K562 (cell line): ENCODE measurements around the gene TNFAIP3. TPM values are rescaled to one million over a fixed set of nuclear protein-coding genes. Genes with fewer than 3 reads are reported as not detected.

Source experiments
- ARID1B ChIP-seq: fragments of 450-650 bp; IDR thresholded peaks from 2 replicates; pipeline ENCODE4 v1.6.1; 2016; ENCODE audit warnings: antibody characterized with exemption, mild to moderate bottlenecking, inconsistent platforms
- CTCF ChIP-seq, 3 experiments: IDR thresholded peaks in 2 of 3; conservative IDR thresholded peaks in 1 of 3; 2 replicates each; pipeline ENCODE4 v1.5.1; 2011 to 2012; ENCODE audit warnings: low read length in 3 of 3, mild to moderate bottlenecking in 3 of 3, control low read depth in 2 of 3, improper control_type of control experiment in 1 of 3, inconsistent platforms in 1 of 3, low read depth in 1 of 3, mixed read lengths in 1 of 3, moderate library complexity in 1 of 3; ENCODE audit not compliant: insufficient read depth in 2 of 3
- DEAF1 ChIP-seq: fragments of 450-650 bp; formaldehyde crosslinking; IDR thresholded peaks from 2 replicates; pipeline ENCODE4 v1.4.0; 2020; ENCODE audit warnings: mild to moderate bottlenecking, moderate library complexity
- DMBX1 ChIP-seq: fragments of 250-450 bp; sonication (Bioruptor Pico); IDR thresholded peaks from 2 replicates; pipeline ENCODE4 v1.8.0; 2022; ENCODE audit warnings: inconsistent platforms, mild to moderate bottlenecking, moderate library complexity, borderline replicate concordance
- ELF4 ChIP-seq: fragments of 450-650 bp; formaldehyde crosslinking; IDR thresholded peaks from 2 replicates; pipeline ENCODE4 v1.4.0; 2022; ENCODE audit warnings: missing genetic modification characterization
- EP300 ChIP-seq: IDR thresholded peaks from 2 replicates; pipeline ENCODE4 v1.6.1; 2012; ENCODE audit warnings: low read length, improper control_type of control experiment
- FOXP4 ChIP-seq: sonication (generic); formaldehyde crosslinking; IDR thresholded peaks from 2 replicates; pipeline ENCODE4 v1.8.0; 2022; ENCODE audit warnings: mild to moderate bottlenecking, missing genetic modification reagents, borderline replicate concordance
- HMBOX1 ChIP-seq: sonication (generic); IDR thresholded peaks from 2 replicates; pipeline ENCODE4 v1.6.1; 2016
- MEIS2 ChIP-seq: fragments of 450-650 bp; IDR thresholded peaks from 2 replicates; pipeline ENCODE4 v1.6.1; 2014; ENCODE audit warnings: mild to moderate bottlenecking; ENCODE audit not compliant: partially characterized antibody
- NFIC ChIP-seq: fragments of 450-650 bp; IDR thresholded peaks from 2 replicates; pipeline ENCODE4 v1.6.1; 2017; ENCODE audit warnings: mild to moderate bottlenecking, inconsistent platforms
- PKNOX1 ChIP-seq: fragments of 450-650 bp; IDR thresholded peaks from 2 replicates; pipeline ENCODE4 v1.6.1; 2016
- RBFOX2 ChIP-seq: fragments of 200-400 bp; formaldehyde crosslinking; IDR thresholded peaks from 2 replicates; pipeline ENCODE4 v1.6.1; 2017; ENCODE audit warnings: low read depth, mild to moderate bottlenecking, low read length, moderate library complexity
- SMAD2 ChIP-seq: fragments of 150-350 bp; IDR thresholded peaks from 2 replicates; pipeline ENCODE4 v1.6.1; 2014; ENCODE audit warnings: low read depth, mild to moderate bottlenecking, low read length
- SMAD4 ChIP-seq: fragments of 250-450 bp; sonication (Bioruptor Pico); conservative IDR thresholded peaks from 2 replicates; pipeline ENCODE4 v1.8.0; 2021; ENCODE audit warnings: inconsistent platforms, mild to moderate bottlenecking, moderate library complexity
- SRF ChIP-seq, 2 experiments: fragments of 250-450, 450-650 bp in 1 of 2; sonication (Bioruptor Pico) in 1 of 2; sonication (generic) in 1 of 2; formaldehyde crosslinking; IDR thresholded peaks; 2 replicates each; pipeline versions ENCODE4 v1.5.0 to v1.5.1; 2020 to 2022; ENCODE audit warnings: mild to moderate bottlenecking in 1 of 2, missing genetic modification reagents in 1 of 2
- TBL1XR1 ChIP-seq, 2 experiments: IDR thresholded peaks; 2 replicates each; pipeline ENCODE4 v1.6.1; 2012; ENCODE audit warnings: improper control_type of control experiment in 2 of 2, low read length in 2 of 2, mild to moderate bottlenecking in 1 of 2
- ZNF589 ChIP-seq: fragments of 200-800 bp; sonication (Bioruptor generic); IDR thresholded peaks from 2 replicates; pipeline ENCODE4 v1.6.1; 2016; ENCODE audit warnings: low read depth, missing genetic modification characterization, missing compliant biosample characterization
- ZNF76 ChIP-seq: fragments of 250-450 bp; sonication (Bioruptor Pico); IDR thresholded peaks from 2 replicates; pipeline ENCODE4 v1.4.0; 2020; ENCODE audit warnings: mild to moderate bottlenecking, moderate library complexity, borderline replicate concordance
- polyA plus RNA-seq, 8 experiments: library from polyadenylated mRNA; depleted of rRNA in 4 of 8; stranded (reverse) in 5 of 8; unstranded in 3 of 8; fragments of >200 nt; fragmentation: Nextera tagmentation in 2 of 8; fragmentation: Illumina TruSeq in 1 of 8; extraction: Ambion mirVana in 2 of 8; extraction: Trizol in 1 of 8; gene quantifications; 2 replicates each; pipeline versions ENCODE4 v1.2.1 to v1.2.3, GENCODE V29; 2011 to 2014; ENCODE audit warnings: inconsistent platforms in 1 of 8, missing spikeins in 1 of 8
- total RNA-seq, 7 experiments: library from RNA; depleted of rRNA in 6 of 7; stranded (reverse); fragments of >200 nt in 6 of 7; fragmentation: Illumina TruSeq in 2 of 7; extraction: Trizol in 2 of 7; gene quantifications; 2 replicates each; pipeline versions ENCODE4 v1.2.1 to v1.2.3, GENCODE V29; 2011 to 2021; ENCODE audit warnings: low replicate concordance in 1 of 7

TNFAIP3 gene
- total and polyA plus RNA-seq, 9 of the 15 experiments (the other 6 are each of a cell fraction or from before 2014, with no cell fraction given) = 0.79 to 17.0 (median 6.4) TPM

- peak in 2 of 3 experiments; percentile 4 to 14; a peak in 1 of 6 replicates for TF ChIP-seq CTCF (IDR thresholded peaks at IDR 0.05 in 2 of 3, conservative IDR thresholded peaks at IDR 0.05 in 1 of 3; ENCODE audit: insufficient read depth in 2 of 3, low read depth in 1 of 3, low read length in 3 of 3)
- no peak for TF ChIP-seq ZNF589 (CRISPR knock-in tag)
- peak; percentile 32; the same call in 1 of the 2 replicates for TF ChIP-seq NFIC
- TF ChIP-seq DEAF1 (CRISPR knock-in tag) = peak; percentile 13; the same call in 1 of the 2 replicates
- peak; percentile 31; the same call in 1 of the 2 replicates for TF ChIP-seq PKNOX1
- TF ChIP-seq TBL1XR1 (IDR thresholded peaks at IDR 0.05; ENCODE audit: low read length in 2 of 2) = no peak
- TF ChIP-seq MEIS2 = peak; percentile 30
- no peak for TF ChIP-seq EP300
- TF ChIP-seq ELF4 (CRISPR knock-in tag) = 0 out of 2 replicates have a peak, but pooled peaks have one; percentile 20
- 0 out of 4 replicates have a peak, but pooled peaks of 1 of the 2 experiments have one; percentile 8 for TF ChIP-seq SRF (CRISPR knock-in tag; IDR thresholded peaks at IDR 0.05)
- 0 out of 2 replicates have a peak, but pooled peaks have one; percentile 36 for TF ChIP-seq FOXP4 (CRISPR knock-in tag)
- TF ChIP-seq SMAD4 (CRISPR knock-in tag) = peak; percentile 51
- no peak for TF ChIP-seq SMAD2
- peak; percentile 96 for TF ChIP-seq HMBOX1
- TF ChIP-seq ARID1B = 0 out of 2 replicates have a peak, but pooled peaks have one; percentile 23
- peak; percentile 64; the same call in 1 of the 2 replicates for TF ChIP-seq DMBX1 (CRISPR knock-in tag)
- no peak for TF ChIP-seq RBFOX2
- no peak for TF ChIP-seq ZNF76 (CRISPR knock-in tag)
Measured at GRCh38 chr6:137870744-137871247, 3.7 kb downstream of the TNFAIP3 start (continued).
